Germinal center (tissue), 1 donor: ENCODE results near the gene PUM2.
"Not testable (repeated sequence)": the region's sequence is repeated elsewhere in the genome, so short reads cannot be mapped to it uniquely, and the experiment has no call there.

ENCODE experiments used
- DNase-seq: peaks from one replicate; pipeline ENCODE4 v3.0.0; 2012; ENCODE audit warnings: mixed read lengths, low spot score

Gene PUM2

GRCh38 chr2:20371323-20372025 lies 20.8 kb upstream of the PUM2 start:
- DNase-seq: no peak

DNA sequence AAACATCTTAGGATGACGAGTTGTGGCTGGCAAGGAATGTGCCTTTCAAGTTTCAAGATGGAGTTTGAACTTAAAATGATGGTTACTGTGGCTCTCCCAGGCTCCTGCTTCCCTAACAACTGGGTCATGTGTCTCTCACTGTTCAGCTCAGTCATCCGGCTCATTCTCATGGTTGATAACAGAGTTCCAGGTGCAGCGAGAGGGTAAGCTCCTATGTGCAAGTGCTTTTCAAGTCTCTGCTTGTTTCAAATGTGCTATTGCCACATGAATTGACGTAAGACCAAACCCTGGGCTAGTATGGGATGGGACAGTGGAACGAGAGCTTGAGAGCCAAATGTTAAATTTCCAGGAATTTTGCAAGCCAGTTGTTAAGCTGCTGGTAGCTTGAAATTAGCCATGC lies 19.5 kb upstream of the PUM2 start:
- no peak for DNase-seq

GRCh38 chr2:20369366-20369765 lies 18.7 kb upstream of the PUM2 start:
- no peak for DNase-seq

- no peak for DNase-seq
These were observed 18.1 kb upstream of the PUM2 start for GRCh38 chr2:20368706-20369105.

DNA sequence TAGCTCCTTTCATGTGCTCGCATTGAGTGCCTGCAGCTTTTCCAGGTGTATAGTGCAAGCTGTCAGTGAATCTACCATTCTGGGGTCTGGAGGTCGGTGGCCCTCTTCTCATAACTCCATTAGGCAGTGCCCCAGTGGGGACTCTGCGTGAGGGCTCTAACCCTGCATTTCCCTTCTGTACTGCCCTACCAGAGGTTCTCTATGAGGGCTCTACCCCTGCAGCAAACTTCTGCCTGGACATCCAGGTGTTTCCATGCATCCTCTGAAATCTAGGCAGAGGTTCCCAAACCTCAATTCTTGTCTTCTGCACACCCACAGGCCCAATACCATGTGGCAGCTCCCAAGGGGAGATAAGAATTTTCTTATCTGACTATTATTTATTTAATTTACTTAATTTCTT lies 17.3 kb upstream of the PUM2 start:
- not testable (repeated sequence) for DNase-seq

DNA sequence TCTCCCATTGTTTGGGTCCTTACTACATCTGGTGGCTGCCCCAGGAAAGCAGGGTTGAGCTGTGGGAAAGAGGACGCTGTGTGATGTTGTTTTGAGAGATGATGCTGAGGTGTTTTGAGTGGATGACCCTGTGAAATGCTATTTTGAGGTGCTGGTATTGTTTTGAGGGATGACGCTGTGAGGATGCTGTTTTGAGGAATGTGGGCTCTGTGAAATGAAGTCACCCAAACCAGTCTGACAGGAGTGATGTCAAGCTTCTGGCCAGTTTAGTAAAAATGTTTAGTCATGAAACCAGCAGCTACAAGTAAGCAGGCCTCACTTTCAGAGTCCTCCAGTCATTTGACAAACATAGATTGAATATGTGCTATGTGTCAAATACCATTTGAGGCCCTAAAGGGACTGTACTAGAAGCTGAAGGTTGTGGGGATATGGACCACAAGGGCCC lies 16.1 kb upstream of the PUM2 start:
- DNase-seq: no peak

GRCh38 chr2:20365249-20365817 lies 14.7 kb upstream of the PUM2 start:
- no peak for DNase-seq

DNA sequence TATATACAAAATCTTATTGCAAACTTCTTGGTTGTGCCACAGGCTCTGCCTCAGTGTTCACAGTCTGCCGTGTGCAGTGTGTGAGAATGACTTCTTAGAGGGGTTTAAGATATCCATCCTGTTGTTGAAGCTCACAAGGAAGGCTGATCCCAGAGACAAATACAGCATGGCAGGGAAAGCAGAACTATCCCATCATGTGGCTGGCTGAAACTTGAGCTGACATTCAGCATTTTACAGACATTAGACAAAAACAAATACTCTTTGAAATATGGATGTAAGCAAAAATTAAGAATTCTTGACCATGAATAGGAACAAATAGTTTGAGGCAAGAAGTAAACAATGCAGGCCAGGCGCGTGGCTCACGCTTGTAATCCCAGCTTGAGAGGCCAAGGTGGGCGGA lies 12.9 kb upstream of the PUM2 start:
- DNase-seq: no peak

DNA sequence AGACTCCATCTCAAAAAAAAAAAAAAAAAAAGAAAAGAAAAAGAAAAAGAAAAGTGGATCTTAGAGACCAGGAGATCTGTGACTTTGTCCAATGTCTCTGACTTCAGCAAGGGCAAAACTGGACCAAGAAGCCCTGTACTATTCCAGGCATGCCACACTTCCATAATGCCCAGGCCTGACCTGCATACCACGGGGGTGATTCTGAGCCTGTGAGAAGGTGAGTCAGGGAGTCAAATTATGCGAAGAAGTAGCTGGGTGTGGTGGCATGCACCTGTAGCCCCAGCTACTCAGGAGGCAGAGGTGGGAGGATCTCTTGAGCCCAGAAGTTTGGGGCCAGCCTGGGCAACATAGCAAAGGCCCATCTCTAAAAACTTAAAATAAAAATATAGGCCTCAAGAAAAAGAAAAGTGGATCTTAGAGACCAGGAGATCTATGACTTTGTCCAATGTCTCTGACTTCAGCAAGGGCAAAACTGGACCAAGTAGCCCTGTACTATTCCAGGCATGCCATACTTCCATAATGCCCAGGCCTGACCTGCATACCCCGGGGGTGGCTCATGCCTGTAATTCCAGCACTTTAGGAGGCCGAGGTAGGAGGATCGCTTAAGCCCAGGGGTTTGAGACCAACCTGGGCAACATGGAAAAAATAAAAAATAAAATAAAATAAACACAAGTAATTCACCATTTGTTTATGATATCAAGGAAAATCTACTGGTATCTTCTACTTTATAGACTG lies 12.2 kb upstream of the PUM2 start:
- no peak for DNase-seq

- DNase-seq: no peak
These were observed 11.2 kb upstream of the PUM2 start for GRCh38 chr2:20361893-20362292.

DNA sequence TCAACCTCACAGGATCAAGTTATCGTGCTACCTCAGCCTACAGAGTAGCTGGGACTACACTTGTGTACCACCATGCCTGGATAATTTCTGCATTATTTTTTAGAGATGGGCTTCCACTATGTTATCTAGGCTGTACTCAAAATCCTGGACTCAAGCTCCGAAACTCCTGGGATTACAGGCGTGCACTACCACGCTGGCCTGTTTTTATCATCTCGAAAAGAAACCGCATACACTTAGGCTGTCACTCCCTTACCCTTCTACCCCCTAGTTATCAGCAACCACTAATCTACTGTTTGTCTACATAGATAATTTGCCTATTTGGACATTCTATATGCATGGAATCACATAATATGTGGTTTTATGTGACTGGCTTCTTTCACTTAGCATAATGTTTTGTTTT lies 8.5 kb upstream of the PUM2 start:
- DNase-seq: no peak

DNA sequence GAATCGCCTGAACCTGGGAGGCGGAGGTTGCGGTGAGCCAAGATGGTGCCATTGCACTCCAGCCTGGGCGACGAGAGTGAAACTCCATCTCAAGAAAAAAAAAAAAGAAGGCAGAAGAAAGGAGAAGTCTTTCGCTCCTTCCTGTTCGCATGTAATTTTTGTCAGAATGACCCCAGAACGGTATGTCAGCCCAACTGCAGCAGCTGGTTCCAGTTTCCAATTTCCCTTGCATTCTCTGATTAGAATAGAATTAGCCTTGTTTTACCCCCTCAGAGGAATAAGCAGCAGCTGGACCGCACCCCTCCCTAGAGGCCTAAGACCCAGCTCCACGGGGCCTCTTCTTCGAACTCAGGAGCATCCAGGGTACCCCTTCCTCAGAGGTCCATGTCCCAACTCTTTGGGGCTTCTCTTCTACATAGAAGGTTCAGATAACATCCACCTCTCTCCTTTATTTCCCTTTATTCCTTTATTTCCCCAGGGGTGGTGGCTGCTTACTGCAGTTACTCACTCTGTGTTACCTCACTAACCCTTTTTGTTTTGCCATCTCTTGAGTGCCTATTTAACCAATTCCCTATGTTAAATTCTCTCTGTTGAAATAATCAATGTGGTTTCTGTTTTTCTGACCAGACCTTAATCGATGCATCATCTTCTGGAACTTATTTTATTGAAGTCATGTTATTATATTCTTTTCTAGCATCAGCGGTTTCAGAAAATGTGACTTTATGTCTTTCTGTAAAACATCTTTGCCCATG lies 7.2 kb upstream of the PUM2 start:
- no peak for DNase-seq

GRCh38 chr2:20356042-20356441 lies 5.4 kb upstream of the PUM2 start:
- DNase-seq: no peak

GRCh38 chr2:20355131-20355530 lies 4.5 kb upstream of the PUM2 start:
- DNase-seq: no peak

DNA sequence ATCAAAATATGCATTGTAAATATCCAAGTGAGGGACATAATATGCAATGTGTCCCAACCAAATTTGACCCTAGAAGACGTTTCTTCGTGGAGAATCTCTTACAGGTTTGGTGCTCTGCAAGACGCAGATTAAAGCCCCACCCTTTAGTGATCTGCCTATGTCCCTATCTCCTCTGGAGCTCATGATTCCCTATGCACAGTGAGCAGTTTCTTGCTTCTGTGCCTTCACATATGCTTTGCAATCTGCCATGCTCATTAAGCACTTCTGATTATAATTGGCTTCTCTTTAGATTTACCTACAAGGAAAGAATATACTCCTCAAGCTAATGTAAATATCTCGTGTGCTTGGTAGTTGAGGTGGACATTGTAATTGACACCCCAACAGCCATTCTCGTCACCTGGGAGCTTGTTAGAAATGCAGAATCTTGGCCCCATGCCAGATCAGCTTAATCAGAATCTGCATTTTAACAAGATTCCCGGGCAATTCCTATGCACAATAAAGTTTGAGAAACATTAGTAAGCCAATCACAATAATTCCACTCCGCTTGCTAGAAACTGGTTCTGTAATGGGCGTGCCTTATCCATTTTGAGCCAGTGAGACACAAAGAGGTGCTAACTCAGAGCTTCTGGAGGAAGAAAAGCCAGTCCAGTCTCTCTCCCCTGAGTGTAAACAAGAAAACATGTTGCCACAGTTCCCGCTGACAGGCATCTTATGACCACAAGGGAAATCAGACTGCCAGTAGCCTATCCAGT lies 2.8 kb upstream of the PUM2 start:
- no peak for DNase-seq

DNA sequence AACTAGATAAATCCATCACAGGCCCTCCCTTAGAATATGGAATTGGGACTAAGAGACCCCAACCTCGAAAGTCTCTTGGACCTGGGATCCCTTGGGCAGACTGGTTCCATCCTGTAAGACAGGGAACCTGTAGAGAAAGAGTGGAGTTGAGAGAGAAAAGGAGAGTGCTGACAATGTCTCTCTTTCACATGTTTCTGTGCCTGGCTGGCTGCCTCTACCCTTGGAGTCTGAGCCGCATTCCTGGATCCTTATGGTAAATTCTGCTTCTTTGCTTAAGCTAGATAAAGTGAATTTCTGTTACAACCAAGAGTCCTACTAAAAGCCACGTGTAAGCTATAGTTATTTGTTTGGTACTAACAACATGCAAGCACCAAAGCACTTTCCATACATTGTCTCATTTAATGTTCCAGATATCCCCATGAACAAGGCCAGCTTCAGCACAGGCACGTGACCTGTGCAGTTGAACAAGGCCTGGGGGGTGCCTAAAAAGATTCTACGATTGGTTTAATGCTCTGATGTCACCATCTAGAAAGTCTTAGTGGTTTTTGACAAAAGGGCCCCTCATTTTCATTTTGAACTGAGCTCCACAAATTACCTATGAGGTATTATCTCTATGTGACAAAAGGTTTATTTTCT lies 2.1 kb upstream of the PUM2 start:
- DNase-seq: no peak

- no peak for DNase-seq
These were observed 1.6 kb upstream of the PUM2 start for GRCh38 chr2:20352230-20352578.

GRCh38 chr2:20351555-20352229 lies 1.0 kb upstream of the PUM2 start:
- DNase-seq: no peak

DNA sequence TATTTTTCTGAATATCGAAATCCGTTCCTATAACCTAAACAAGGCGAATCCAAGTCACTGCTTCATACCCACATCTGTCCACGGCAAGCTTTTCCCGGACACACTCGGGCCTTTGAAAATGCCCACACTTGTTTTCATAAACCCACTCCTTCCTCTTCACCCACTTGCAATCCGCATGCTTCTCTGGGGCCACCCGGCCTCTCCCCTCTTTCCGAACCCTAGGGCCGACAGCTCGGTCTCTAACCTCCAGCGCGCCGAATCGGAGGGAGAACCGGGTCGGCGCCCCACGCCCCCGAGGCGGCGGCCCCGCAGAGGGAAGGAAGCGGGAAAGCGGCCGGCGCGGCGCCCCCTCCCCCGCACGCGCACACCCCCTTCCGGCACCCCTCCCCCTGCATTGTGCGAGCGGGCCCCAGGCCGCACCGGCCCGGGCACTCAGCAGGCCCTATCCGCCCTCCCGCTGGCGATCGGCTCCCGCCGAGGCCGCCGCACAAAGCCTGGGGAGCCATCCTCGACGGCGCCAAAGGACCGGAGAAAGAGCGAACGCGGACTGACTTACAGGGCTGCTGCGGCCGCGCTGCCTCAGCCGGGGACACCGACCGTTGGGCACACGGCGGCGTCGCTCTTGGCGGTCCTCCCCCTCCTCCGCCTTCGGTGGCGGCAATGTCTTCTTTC lies 467 bp downstream of the PUM2 start:
- peak; percentile 54 for DNase-seq

DNA sequence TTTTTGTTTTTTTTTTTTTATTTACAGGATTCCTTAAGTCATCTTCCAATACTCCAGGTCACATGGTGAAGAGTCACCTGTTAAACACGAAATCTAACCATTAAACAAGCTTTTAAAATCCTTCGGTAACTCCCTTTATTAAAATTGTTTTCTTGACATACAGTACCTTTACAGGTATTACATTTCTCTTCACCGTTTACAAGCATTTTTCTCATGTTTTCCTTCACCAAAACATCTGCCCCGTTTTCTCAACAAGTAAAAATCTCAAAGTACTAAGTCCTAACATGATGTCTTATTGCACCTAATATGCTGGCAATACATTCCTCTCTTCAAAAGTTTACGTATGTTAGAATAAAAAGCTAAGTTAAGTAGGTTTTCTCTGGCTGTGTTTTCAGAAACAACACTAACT lies 1.1 kb downstream of the PUM2 start:
- DNase-seq: no peak
